PC-9 (cell line): Measurements from ENCODE around the gene DDX3X. TPM values are rescaled to one million over a fixed set of nuclear protein-coding genes. Genes with fewer than 3 reads are reported as not detected.

ENCODE experiments used
- BruUV-seq: library from RNA; stranded (reverse); fragments of 400-500 nt; replicated peaks from 2 replicates; lab custom pipeline; 2021; lab: Mats Ljungman, UMichigan
- CTCF ChIA-PET: fragments of 300-600 bp; sonication (Branson Sonifier 250); formaldehyde crosslinking; loops from one replicate; lab custom pipeline; 2022; ENCODE audit warnings: antibody characterized with exemption; lab: Charles Lee
- POLR2A ChIA-PET: fragments of 300-600 bp; sonication (Branson Sonifier 250); formaldehyde crosslinking; loops from one replicate; lab custom pipeline; 2022; ENCODE audit warnings: antibody characterized with exemption; ENCODE audit not compliant: unreplicated experiment; lab: Charles Lee
- DNase-seq, 2 experiments: peaks; one replicate each; pipeline versions ENCODE4 v3.0.0 to v3.0.0-alpha.2; 2015 to 2022; ENCODE audit warnings: mixed read lengths in 1 of 2
- H2AFZ ChIP-seq: fragments of 200-600 bp; sonication (generic); 2 replicates; pipeline ENCODE4 v1.8.1; 2017; ENCODE audit warnings: antibody characterized with exemption
- H3F3A ChIP-seq: fragments of 200-600 bp; sonication (generic); 2 replicates; pipeline ENCODE4 v1.8.1; 2017; ENCODE audit warnings: antibody characterized with exemption, mild to moderate bottlenecking, low read depth; ENCODE audit not compliant: insufficient read depth
- H3K27ac ChIP-seq: fragments of 200-600 bp; sonication (generic); 2 replicates; pipeline ENCODE4 v1.6.1; 2016; ENCODE audit warnings: mixed run types
- H3K27me3 ChIP-seq: fragments of 200-600 bp; sonication (generic); 2 replicates; pipeline ENCODE4 v1.6.1; 2016; ENCODE audit warnings: low read depth, mixed run types; ENCODE audit not compliant: insufficient read depth
- H3K36me3 ChIP-seq: fragments of 200-600 bp; sonication (generic); 2 replicates; pipeline ENCODE4 v1.6.1; 2016; ENCODE audit warnings: low read depth, mixed run types
- H3K4me1 ChIP-seq: fragments of 200-600 bp; sonication (generic); replicated peaks from 2 replicates; pipeline ENCODE4 v1.6.1; 2016; ENCODE audit warnings: mixed run types; ENCODE audit not compliant: insufficient read depth
- H3K4me2 ChIP-seq: fragments of 200-600 bp; sonication (generic); 2 replicates; pipeline ENCODE4 v1.6.1; 2017; ENCODE audit warnings: mixed run types
- H3K4me3 ChIP-seq: fragments of 200-600 bp; sonication (generic); 2 replicates; pipeline ENCODE4 v1.6.1; 2016; ENCODE audit warnings: mixed run types
- H3K79me2 ChIP-seq: fragments of 200-600 bp; sonication (generic); 2 replicates; pipeline ENCODE4 v1.6.1; 2017; ENCODE audit warnings: low read depth, mixed run types
- H3K9me2 ChIP-seq: fragments of 200-600 bp; sonication (generic); 2 replicates; pipeline ENCODE4 v1.8.1; 2017; ENCODE audit warnings: mild to moderate bottlenecking; ENCODE audit not compliant: insufficient read depth
- H3K9me3 ChIP-seq: fragments of 200-600 bp; sonication (generic); 2 replicates; pipeline ENCODE4 v1.8.1; 2016; ENCODE audit warnings: low read depth; ENCODE audit not compliant: insufficient read depth
- H4K20me1 ChIP-seq: fragments of 200-600 bp; sonication (generic); 2 replicates; pipeline ENCODE4 v1.8.1; 2017; ENCODE audit not compliant: insufficient read depth
- CTCF ChIP-seq: fragments of 200-600 bp; sonication (generic); conservative IDR thresholded peaks from 2 replicates; pipeline ENCODE4 v1.6.1; 2017; ENCODE audit warnings: mixed run types, antibody characterized with exemption, mild to moderate bottlenecking, moderate library complexity
- EZH2 ChIP-seq: fragments of 200-600 bp; sonication (generic); IDR thresholded peaks from 2 replicates; pipeline ENCODE4 v1.8.0; 2017; ENCODE audit warnings: antibody characterized with exemption, low read depth
- intact Hi-C: fragments of 100-400 bp; cut with micrococcal nuclease; formaldehyde crosslinking; loops from one replicate; pipeline ENCODE4 v1.10.0; 2022; ENCODE audit not compliant: unreplicated experiment
- total RNA-seq: library from RNA; stranded (reverse); gene quantifications from 2 replicates; pipeline ENCODE4 v1.2.3, GENCODE V29; 2021

DDX3X gene
- total RNA-seq, 1 experiment from 2014 or later, result 158 TPM

- POLR2A ChIA-PET, result no interaction called here
- DNase-seq, result no peak
- no TSS peak for BruUV-seq
Observed at GRCh38 chrX:41337140-41337539, 3.2 kb downstream of the DDX3X start.

GRCh38 chrX:41338436-41338835 lies 4.5 kb downstream of the DDX3X start:
- H3K9me2 ChIP-seq, result no peaks in the 10 kb centered on the region
- POLR2A ChIA-PET, result interaction anchor here (0.6 kb wide), 1 partner anchor 36 kb away, joined by 16 read pairs; no protein-coding TSS in a partner anchor

More at GRCh38 chrX:41337140-41337539, 3.2 kb downstream of the DDX3X start:
- CTCF ChIA-PET, result no interaction called here
- Histone ChIP-seq H3F3A (peaks cover 5% of the 10 kb centered on the region; the same call in 1 of the 2 replicates), H3K79me2 (peaks cover 78% of the 10 kb centered on the region), H3K27me3 (no peaks in the 10 kb centered on the region), H3K9me2 (no peaks in the 10 kb centered on the region), H4K20me1 (peaks cover 62% of the 10 kb centered on the region), H3K4me2 (peak overlapping the region; percentile 70), H3K4me1 (peaks cover 4% of the 10 kb centered on the region; the same call in 1 of the 2 replicates), H2AFZ (no peak overlapping the region), H3K9me3 (no peaks in the 10 kb centered on the region), H3K27ac (no peak overlapping the region), H3K4me3 (peak overlapping the region; percentile 69; the same call in 1 of the 2 replicates), H3K36me3 (no peaks in the 10 kb centered on the region)
- TF ChIP-seq CTCF (no peak), EZH2 (no peak)
- intact Hi-C loops, result no loop called here

GRCh38 chrX:41339148-41339547 lies 5.2 kb downstream of the DDX3X start:
- H4K20me1 ChIP-seq, result peaks cover 62% of the 10 kb centered on the region
- no peaks in the 10 kb centered on the region for H3K9me3 ChIP-seq
- H3K4me1 ChIP-seq, result peaks cover 4% of the 10 kb centered on the region; the same call in 1 of the 2 replicates
- peaks cover 84% of the 10 kb centered on the region for H3K79me2 ChIP-seq
- no peaks in the 10 kb centered on the region for H3K27me3 ChIP-seq
- H2AFZ ChIP-seq, result no peak overlapping the region
- intact Hi-C loops, result no loop called here
- CTCF ChIA-PET, result interaction anchor here (0.6 kb wide), 1 partner anchor 9 kb away, joined by 3 read pairs; no protein-coding TSS in a partner anchor
- no TSS peak for BruUV-seq
- no peak overlapping the region for H3K27ac ChIP-seq
- no peaks in the 10 kb centered on the region for H3K36me3 ChIP-seq
- POLR2A ChIA-PET, result no interaction called here
- no peaks in the 10 kb centered on the region for H3K9me2 ChIP-seq
- no peak for TF ChIP-seq EZH2
- TF ChIP-seq CTCF, result no peak
- DNase-seq, result no peak
- no peak overlapping the region for H3K4me2 ChIP-seq
- no peaks in the 10 kb centered on the region for H3F3A ChIP-seq
- H3K4me3 ChIP-seq, result no peak overlapping the region

More at GRCh38 chrX:41338436-41338835, 4.5 kb downstream of the DDX3X start:
- Histone ChIP-seq H3K79me2 (peaks cover 85% of the 10 kb centered on the region), H3K27ac (no peak overlapping the region), H3K9me3 (no peaks in the 10 kb centered on the region), H3K36me3 (no peaks in the 10 kb centered on the region), H3K27me3 (no peaks in the 10 kb centered on the region), H3F3A (peaks cover 4% of the 10 kb centered on the region; the same call in 1 of the 2 replicates), H4K20me1 (peaks cover 62% of the 10 kb centered on the region), H3K4me1 (peaks cover 4% of the 10 kb centered on the region; the same call in 1 of the 2 replicates), H2AFZ (no peak overlapping the region), H3K4me3 (no peak overlapping the region; the same call in 1 of the 2 replicates), H3K4me2 (peak overlapping the region; percentile 70; the same call in 1 of the 2 replicates)
- no peak for TF ChIP-seq EZH2
- TF ChIP-seq CTCF, result no peak
- intact Hi-C loops, result no loop called here
- BruUV-seq, result no TSS peak
- CTCF ChIA-PET, result no interaction called here
- DNase-seq, result peak in 1 of 2 experiments; percentile 48
